ENCODE results near the gene BSDC1.

DNA sequence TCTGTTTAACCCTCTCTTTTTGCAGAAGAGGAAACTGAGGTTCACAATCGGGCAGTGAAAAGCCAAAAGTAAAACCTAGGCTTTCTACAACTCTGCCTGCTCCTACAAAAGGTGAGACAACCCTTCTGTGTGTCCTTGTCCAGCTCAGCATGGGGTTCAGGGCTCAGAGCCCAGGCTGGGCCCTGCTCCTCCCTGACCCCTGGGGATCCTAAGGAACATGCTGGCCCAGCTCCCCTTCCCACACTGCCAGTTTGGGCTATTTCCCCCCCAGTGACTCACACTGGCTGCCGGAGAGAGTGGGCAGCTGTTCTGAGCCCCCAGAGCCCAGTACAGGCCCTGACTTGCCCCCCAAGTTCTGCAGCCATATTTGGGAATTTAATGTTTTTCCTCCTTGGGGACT is 40.8 kb downstream of the BSDC1 start:
- TF ChIP-seq POLR2A (IDR thresholded peaks at IDR 0.05) = no peak
- TF ChIP-seq, protein P1, sequence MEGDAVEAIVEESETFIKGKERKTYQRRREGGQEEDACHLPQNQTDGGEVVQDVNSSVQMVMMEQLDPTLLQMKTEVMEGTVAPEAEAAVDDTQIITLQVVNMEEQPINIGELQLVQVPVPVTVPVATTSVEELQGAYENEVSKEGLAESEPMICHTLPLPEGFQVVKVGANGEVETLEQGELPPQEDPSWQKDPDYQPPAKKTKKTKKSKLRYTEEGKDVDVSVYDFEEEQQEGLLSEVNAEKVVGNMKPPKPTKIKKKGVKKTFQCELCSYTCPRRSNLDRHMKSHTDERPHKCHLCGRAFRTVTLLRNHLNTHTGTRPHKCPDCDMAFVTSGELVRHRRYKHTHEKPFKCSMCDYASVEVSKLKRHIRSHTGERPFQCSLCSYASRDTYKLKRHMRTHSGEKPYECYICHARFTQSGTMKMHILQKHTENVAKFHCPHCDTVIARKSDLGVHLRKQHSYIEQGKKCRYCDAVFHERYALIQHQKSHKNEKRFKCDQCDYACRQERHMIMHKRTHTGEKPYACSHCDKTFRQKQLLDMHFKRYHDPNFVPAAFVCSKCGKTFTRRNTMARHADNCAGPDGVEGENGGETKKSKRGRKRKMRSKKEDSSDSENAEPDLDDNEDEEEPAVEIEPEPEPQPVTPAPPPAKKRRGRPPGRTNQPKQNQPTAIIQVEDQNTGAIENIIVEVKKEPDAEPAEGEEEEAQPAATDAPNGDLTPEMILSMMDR (IDR thresholded peaks at IDR 0.05) = no peak

Measured in heart left ventricle (tissue), 13 donors.